Limb (tissue), 2 donors: ENCODE results near the gene SERPINB11.
"Not testable (repeated sequence)": the region's sequence is repeated elsewhere in the genome, so short reads cannot be mapped to it uniquely, and the experiment has no call there.

Source experiments
- DNase-seq, 2 donors: peaks; one replicate each; pipeline ENCODE4 v3.0.0-alpha.2; 2016; ENCODE audit errors: extremely low spot score in 2 of 2

The SERPINB11 gene

GRCh38 chr18:63730773-63731172 lies 28.0 kb downstream of the SERPINB11 start:
- DNase-seq: no peak

- no peak for DNase-seq
Observed at GRCh38 chr18:63731215-63731614, 28.5 kb downstream of the SERPINB11 start.

- DNase-seq: no peak
Observed at GRCh38 chr18:63736876-63737275, 34.1 kb downstream of the SERPINB11 start.

- no peak for DNase-seq
Observed at GRCh38 chr18:63741769-63742168, 39.0 kb downstream of the SERPINB11 start.

- DNase-seq: no peak
Observed at GRCh38 chr18:63747006-63747405, 44.2 kb downstream of the SERPINB11 start.

GRCh38 chr18:63749489-63749888 lies 46.7 kb downstream of the SERPINB11 start:
- no peak for DNase-seq

GRCh38 chr18:63752636-63753035 lies 49.9 kb downstream of the SERPINB11 start:
- DNase-seq: no peak

GRCh38 chr18:63753676-63754075 lies 50.9 kb downstream of the SERPINB11 start:
- no peak for DNase-seq

- DNase-seq: no peak
Observed at GRCh38 chr18:63757541-63757940, 54.8 kb downstream of the SERPINB11 start.

GRCh38 chr18:63758615-63759240 lies 56.0 kb downstream of the SERPINB11 start:
- DNase-seq: no peak

- not testable (repeated sequence) for DNase-seq
Observed at GRCh38 chr18:63759786-63760185, 57.0 kb downstream of the SERPINB11 start.

GRCh38 chr18:63762518-63762917 lies 59.8 kb downstream of the SERPINB11 start:
- no peak for DNase-seq

GRCh38 chr18:63763831-63764600 lies 61.3 kb downstream of the SERPINB11 start:
- no peak for DNase-seq

GRCh38 chr18:63765837-63766236 lies 63.1 kb downstream of the SERPINB11 start:
- no peak for DNase-seq
